ENCODE results near the gene PTGS1. TPM values are rescaled to one million over a fixed set of nuclear protein-coding genes. Genes with fewer than 3 reads are reported as not detected.
A peak's percentile ranks its signal among the peaks of the same experiment; 100 is the strongest.

PTGS1 gene
- total and polyA plus RNA-seq, 9 of the 15 experiments (the other 6 are each of a cell fraction or from before 2014, with no cell fraction given) = 3.4 to 12.9 (median 5.3) TPM

GRCh38 chr9:122402403-122402871 lies 31.6 kb downstream of the PTGS1 start (continued):
- TF ChIP-seq ZHX1 (conservative IDR thresholded peaks at IDR 0.05; ENCODE audit: low read length) (no peak), FOS (IDR thresholded peaks at IDR 0.05; ENCODE audit: extremely low read depth, insufficient read length) (peak; percentile 89), ILF3 (IDR thresholded peaks at IDR 0.05; ENCODE audit: borderline replicate concordance) (no peak), ZNF253 (CRISPR knock-in tag; conservative IDR thresholded peaks at IDR 0.05) (no peak), EP400 (IDR thresholded peaks at IDR 0.05) (peak; percentile 46; the same call in 1 of the 2 replicates), POLR2AphosphoS2 (IDR thresholded peaks at IDR 0.05; ENCODE audit: low read length) (no peak), SRSF3 (IDR thresholded peaks at IDR 0.05; ENCODE audit: insufficient read depth, low read length) (no peak), ZNF717 (CRISPR knock-in tag; IDR thresholded peaks at IDR 0.05) (no peak), GATAD2B (IDR thresholded peaks at IDR 0.05; ENCODE audit: borderline replicate concordance) (no peak), ELF2 (CRISPR knock-in tag; IDR thresholded peaks at IDR 0.05) (no peak), TFAM (CRISPR knock-in tag; conservative IDR thresholded peaks at IDR 0.05) (no peak), NFE2L1 (tag; IDR thresholded peaks at IDR 0.05; ENCODE audit: borderline replicate concordance, low read depth) (no peak), MEF2D (tag; conservative IDR thresholded peaks at IDR 0.05; ENCODE audit: low read depth) (no peak), CBX5 (IDR thresholded peaks at IDR 0.05; ENCODE audit: borderline replicate concordance, low read depth) (no peak), MBD2 (IDR thresholded peaks at IDR 0.05; ENCODE audit: borderline replicate concordance, low read depth) (peak; percentile 64), ZNF280A (IDR thresholded peaks at IDR 0.05; ENCODE audit: low read depth, partially characterized antibody) (no peak), ZNF318 (IDR thresholded peaks at IDR 0.05; ENCODE audit: borderline replicate concordance in 1 of 2, low read depth in 1 of 2) (peak in 1 of 2 experiments; percentile 92; a peak in 2 of 4 replicates), GATAD2A (IDR thresholded peaks at IDR 0.05) (no peak)
